Gastrocnemius medialis (tissue), 4 donors: ENCODE data around the gene SPNS2.

ENCODE experiments used
- CTCF ChIP-seq, 5 experiments: fragments of 450-650 bp in 3 of 5; fragments of 200-600 bp in 2 of 5; sonication (generic) in 2 of 5; IDR thresholded peaks in 4 of 5; conservative IDR thresholded peaks in 1 of 5; 1 replicate in 4 of 5; 2 replicates in 1 of 5; pipeline ENCODE4 v1.5.1; 2016 to 2019; ENCODE audit warnings: antibody characterized with exemption in 5 of 5, mild to moderate bottlenecking in 3 of 5, moderate library complexity in 3 of 5
- POLR2A ChIP-seq, 2 donors: fragments of 450-650 bp; IDR thresholded peaks; one replicate each; pipeline ENCODE4 v1.6.1; 2017; ENCODE audit warnings: antibody characterized with exemption in 2 of 2, mild to moderate bottlenecking in 2 of 2, moderate library complexity in 2 of 2

- TF ChIP-seq CTCF (IDR thresholded peaks at IDR 0.05 in 4 of 5, conservative IDR thresholded peaks at IDR 0.05 in 1 of 5): no peak
- no peak for TF ChIP-seq POLR2A (IDR thresholded peaks at IDR 0.05)
Observed at GRCh38 chr17:4572131-4572530, 73.5 kb downstream of the SPNS2 start.
